Measurements from ENCODE around the gene GXYLT1. TPM values are rescaled to one million over a fixed set of nuclear protein-coding genes. Genes with fewer than 3 reads are reported as not detected.

Gene GXYLT1
- total and polyA plus RNA-seq, 2 of the 13 experiments (the other 11 are each of a cell fraction or from before 2014, with no cell fraction given) = 7.8 to 17.0 TPM

DNA sequence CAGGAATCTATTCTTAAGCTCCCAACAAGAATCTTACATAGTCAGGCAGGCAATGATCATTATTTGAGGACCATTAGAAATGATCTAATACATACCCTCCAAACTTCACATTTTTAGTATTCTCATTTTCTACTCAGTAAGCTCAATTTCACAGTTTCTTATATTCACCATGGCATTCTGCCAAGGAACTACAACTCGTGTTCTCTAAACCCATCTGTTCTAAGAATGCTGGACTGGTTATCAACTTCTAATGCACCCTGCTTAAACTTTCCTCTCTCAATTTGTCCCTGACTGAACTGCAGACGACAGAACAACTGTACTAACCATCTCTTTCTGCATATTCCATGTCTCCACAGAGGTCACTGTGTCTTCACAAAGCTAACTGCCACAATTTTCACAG lies 58.6 kb downstream of the GXYLT1 start (continued):
- TF ChIP-seq, protein P1, sequence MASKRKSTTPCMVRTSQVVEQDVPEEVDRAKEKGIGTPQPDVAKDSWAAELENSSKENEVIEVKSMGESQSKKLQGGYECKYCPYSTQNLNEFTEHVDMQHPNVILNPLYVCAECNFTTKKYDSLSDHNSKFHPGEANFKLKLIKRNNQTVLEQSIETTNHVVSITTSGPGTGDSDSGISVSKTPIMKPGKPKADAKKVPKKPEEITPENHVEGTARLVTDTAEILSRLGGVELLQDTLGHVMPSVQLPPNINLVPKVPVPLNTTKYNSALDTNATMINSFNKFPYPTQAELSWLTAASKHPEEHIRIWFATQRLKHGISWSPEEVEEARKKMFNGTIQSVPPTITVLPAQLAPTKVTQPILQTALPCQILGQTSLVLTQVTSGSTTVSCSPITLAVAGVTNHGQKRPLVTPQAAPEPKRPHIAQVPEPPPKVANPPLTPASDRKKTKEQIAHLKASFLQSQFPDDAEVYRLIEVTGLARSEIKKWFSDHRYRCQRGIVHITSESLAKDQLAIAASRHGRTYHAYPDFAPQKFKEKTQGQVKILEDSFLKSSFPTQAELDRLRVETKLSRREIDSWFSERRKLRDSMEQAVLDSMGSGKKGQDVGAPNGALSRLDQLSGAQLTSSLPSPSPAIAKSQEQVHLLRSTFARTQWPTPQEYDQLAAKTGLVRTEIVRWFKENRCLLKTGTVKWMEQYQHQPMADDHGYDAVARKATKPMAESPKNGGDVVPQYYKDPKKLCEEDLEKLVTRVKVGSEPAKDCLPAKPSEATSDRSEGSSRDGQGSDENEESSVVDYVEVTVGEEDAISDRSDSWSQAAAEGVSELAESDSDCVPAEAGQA (IDR thresholded peaks at IDR 0.05; ENCODE audit: low read depth) = no peak
- TF ChIP-seq, protein P1 (CRISPR knock-in tag; IDR thresholded peaks at IDR 0.05; ENCODE audit: borderline replicate concordance) = no peak
- no peak for TF ChIP-seq ZFP36L1 (CRISPR knock-in tag; IDR thresholded peaks at IDR 0.05)
- TF ChIP-seq PPARG (CRISPR knock-in tag; conservative IDR thresholded peaks at IDR 0.05) = no peak
- no peak for TF ChIP-seq ZFP36 (IDR thresholded peaks at IDR 0.05; ENCODE audit: borderline replicate concordance, low read depth, low read length, partially characterized antibody)
- no peak for TF ChIP-seq ZNF652 (CRISPR knock-in tag; IDR thresholded peaks at IDR 0.05; ENCODE audit: borderline replicate concordance, low read depth)
- TF ChIP-seq, protein P2, sequence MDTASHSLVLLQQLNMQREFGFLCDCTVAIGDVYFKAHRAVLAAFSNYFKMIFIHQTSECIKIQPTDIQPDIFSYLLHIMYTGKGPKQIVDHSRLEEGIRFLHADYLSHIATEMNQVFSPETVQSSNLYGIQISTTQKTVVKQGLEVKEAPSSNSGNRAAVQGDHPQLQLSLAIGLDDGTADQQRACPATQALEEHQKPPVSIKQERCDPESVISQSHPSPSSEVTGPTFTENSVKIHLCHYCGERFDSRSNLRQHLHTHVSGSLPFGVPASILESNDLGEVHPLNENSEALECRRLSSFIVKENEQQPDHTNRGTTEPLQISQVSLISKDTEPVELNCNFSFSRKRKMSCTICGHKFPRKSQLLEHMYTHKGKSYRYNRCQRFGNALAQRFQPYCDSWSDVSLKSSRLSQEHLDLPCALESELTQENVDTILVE (CRISPR knock-in tag; IDR thresholded peaks at IDR 0.05) = no peak
- TF ChIP-seq, protein P3, sequence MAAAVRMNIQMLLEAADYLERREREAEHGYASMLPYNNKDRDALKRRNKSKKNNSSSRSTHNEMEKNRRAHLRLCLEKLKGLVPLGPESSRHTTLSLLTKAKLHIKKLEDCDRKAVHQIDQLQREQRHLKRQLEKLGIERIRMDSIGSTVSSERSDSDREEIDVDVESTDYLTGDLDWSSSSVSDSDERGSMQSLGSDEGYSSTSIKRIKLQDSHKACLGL (CRISPR knock-in tag; IDR thresholded peaks at IDR 0.05) = no peak
- no peak for TF ChIP-seq PAWR (CRISPR knock-in tag; IDR thresholded peaks at IDR 0.05; ENCODE audit: borderline replicate concordance)

All from HepG2 (cell line).